Effector CD4-positive, alpha-beta T cell (primary cell): ENCODE measurements around the gene NYAP2.

ENCODE experiments used
- DNase-seq: peaks from one replicate; pipeline ENCODE4 v3.0.0-alpha.2; 2020

NYAP2 gene

DNA sequence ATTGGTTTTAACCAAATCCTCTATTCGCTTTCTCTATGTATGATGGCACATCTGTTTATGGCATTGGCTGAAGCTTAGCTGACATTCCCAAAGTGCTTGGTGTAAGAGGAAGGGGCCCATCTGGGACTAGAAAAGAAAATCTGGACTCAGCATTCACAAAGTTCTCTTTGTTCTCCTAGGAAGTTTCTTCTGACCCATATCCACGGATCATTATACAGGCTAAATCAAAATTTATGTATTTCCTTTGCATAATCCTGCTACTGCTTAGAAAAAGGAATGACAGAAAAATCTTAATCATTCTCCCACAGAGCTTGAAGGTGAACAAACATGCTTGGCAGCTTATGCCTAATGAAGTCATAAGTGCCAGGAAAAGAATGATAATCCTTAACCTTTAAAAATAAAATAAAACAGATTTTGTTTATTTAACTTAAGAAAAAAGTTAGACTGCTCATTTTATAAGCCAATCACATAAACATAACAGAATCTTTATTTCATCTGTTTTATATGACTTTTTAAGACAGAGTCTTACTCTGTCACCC lies 88.4 kb downstream of the NYAP2 start:
- no peak for DNase-seq

- DNase-seq: no peak
These were observed 89.2 kb downstream of the NYAP2 start for GRCh38 chr2:225488743-225489142.

DNA sequence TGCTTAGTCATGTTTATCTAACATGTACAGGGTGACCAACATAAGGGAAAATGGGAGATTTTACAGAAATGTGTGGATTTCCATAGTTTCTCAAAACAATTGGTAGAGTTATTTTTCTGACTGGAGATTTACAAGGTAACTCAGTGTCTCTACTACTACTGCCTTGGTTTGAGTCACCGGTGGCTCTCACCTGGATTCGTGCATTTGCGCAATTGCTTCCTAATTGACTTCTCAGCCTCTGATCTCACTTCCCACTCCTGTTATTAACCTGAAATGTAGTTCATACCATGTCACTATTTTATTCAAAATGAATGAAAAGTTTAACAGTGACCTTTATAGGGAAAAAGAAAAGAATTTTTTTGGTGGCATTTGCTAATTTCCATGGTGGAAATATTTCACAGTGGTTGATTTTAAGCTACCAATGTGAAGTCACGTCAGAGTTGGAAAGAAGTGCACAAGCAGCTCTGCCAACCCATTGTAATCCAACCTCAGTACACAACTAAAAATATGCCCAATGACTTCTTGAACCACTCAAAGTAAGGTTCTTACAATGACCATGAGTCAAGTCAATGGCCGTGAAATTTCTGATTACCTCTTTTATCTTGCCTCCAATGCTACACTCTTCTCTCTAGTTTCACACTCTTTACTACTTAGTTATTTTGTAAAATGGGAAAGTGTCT lies 94.0 kb downstream of the NYAP2 start:
- DNase-seq: no peak

GRCh38 chr2:225494100-225494459 lies 94.6 kb downstream of the NYAP2 start:
- DNase-seq: no peak

DNA sequence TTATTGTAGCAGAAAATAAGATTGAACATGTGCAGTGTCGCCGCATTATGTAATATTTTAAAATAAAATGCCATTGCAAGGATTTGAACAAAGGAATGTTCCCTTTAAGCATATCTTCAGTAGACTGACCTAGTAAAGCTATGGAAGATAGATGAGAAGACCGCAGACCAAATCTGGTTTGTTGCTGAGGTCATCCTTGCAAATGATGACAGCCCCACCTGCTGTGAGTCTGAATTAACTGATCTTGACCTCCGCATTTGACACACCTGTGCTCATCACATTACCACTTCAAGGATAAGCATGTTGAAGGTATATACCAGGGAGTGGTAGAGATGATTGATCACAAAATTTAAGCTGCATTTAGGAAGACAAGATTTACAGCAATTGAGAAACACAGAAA lies 96.2 kb downstream of the NYAP2 start:
- no peak for DNase-seq

GRCh38 chr2:225496568-225496967 lies 97.1 kb downstream of the NYAP2 start:
- no peak for DNase-seq

- DNase-seq: no peak
These were observed 97.7 kb downstream of the NYAP2 start for GRCh38 chr2:225497166-225497565.

- DNase-seq: no peak
These were observed 101.5 kb downstream of the NYAP2 start for GRCh38 chr2:225501022-225501421.

GRCh38 chr2:225502971-225503370 lies 103.5 kb downstream of the NYAP2 start:
- no peak for DNase-seq

DNA sequence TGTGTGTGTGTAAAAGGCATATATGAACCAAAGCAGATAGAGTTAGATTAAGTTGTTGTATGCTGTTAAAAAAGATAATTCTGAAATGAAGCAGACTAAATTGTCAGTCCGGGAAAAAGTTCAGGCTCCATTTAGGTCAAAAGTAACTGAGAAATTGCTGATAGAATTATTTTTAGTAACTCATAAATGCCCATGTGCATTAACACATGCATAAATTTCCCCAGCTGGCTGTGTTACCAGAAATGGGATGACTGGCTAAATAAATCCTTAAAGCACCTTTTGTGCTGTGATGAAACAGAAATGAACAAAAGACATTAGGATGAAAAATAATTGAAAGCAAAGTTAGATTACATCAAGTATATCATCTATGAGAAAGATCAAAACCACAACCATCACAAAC lies 111.3 kb downstream of the NYAP2 start:
- no peak for DNase-seq

DNA sequence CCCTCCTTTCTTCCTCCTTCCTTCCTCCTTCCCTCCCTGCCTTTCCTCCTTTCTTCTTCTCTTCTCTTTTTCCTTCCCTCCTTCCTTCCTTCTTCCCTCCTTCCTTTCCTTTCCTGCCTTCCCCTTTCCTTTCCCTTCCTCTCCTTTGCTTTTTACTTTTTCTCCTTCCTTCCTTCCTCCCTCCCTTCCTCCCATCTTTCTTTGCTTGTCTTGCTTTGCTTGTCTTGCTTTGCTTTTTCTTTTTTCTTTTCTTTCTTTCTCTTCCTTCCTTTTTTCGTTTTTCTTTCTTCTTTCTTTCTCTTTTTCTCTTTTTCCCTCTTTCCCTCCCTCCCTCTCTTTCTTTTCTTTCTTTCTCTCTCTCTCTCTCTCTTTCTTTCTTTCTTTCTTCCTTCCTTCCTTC lies 113.0 kb downstream of the NYAP2 start:
- DNase-seq: no peak

GRCh38 chr2:225512876-225513540 lies 113.5 kb downstream of the NYAP2 start:
- no peak for DNase-seq

DNA sequence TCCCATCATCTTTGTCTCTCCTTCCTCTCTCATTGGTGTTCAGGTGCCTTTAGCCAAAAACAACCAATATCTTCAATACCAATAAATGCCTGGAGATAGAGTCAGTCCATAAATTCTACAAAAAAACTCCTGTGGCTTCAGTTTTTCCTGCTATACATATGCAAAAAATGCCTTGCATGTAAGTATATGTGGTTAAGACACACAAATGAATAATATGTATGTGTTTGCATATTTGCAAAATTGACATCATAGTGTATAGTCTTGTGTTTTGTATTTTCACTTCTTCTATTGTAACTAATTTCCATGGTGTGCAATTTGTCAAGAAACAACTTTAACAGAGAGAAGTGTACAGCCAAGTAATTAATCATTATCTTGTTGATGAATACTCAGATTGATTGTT lies 115.5 kb downstream of the NYAP2 start:
- DNase-seq: no peak

- no peak for DNase-seq
These were observed 127.4 kb downstream of the NYAP2 start for GRCh38 chr2:225526760-225527390.

DNA sequence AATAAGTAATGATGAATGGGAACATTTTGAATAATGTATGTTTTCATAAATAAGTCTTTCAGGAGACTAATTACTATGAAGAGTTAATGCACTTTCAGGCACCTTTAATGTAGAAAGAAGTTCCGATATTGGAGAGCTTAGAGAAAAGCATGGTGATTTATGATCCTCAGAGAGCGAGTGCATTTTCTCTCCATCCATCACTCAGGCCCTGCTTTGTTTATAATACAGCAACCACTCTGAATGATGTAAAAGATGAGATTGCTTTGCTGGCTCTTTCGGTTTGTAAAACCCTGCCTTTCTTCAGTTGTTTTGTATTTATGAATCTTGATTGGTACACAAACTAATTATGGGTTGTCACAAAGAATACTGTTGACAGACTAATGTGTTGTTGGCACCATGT lies 132.0 kb downstream of the NYAP2 start:
- no peak for DNase-seq

GRCh38 chr2:225532096-225532495 lies 132.6 kb downstream of the NYAP2 start:
- DNase-seq: no peak

DNA sequence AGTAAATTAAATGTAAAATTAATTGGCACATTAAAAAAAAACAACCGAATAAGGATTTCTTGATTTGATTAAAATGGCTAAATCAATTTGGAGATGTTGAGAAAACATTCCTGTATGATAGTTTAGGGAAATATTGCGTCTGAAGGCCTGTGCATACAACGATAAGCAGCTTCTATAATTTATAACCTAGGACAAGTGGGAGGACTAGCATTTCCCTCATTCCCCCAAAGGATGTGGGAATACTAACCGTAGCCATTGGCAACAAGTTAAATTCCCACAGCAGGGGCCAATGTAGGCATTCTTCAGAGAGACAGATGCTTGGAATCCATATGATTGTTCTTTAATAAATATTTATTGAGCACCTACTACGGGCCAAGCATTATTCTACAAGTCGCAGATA lies 134.5 kb downstream of the NYAP2 start:
- DNase-seq: no peak

DNA sequence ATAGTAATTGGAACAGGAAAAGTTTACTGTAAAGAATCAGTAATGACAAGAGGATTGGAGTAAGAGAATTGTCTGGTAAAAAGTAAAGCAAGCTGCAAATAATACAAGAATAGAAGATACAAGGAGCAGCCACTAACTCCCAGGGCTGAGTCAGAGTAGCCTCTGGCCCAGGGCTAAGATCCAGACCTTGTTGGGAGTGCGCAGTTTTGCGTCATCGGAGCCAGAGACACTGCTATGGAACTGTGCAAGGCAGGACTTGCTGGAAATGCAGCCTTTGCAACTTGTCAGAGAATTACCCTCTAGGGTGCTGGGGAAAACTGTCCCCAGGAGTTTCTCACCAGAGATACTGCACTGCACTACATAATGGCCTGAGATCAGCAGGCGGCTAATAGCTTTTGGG lies 135.2 kb downstream of the NYAP2 start:
- DNase-seq: no peak

DNA sequence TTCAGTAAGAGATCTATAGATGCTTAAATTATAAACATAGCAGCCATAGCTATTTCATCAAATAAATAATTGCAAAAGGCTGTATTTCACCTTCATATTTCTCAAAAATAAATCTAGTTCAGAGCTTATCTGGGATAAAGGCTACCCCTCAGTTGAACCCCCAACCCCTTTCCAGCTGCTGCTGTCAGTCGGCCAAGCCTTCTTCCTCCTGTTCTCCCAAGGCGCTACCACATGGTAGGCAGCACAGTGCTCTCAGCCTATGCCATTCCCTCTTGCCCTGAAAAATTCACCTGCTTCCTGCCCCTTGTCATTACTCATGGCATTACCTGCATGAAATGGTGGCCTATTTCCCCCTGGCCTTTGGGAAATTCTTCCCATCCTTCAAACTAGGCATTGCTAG lies 136.5 kb downstream of the NYAP2 start:
- no peak for DNase-seq

DNA sequence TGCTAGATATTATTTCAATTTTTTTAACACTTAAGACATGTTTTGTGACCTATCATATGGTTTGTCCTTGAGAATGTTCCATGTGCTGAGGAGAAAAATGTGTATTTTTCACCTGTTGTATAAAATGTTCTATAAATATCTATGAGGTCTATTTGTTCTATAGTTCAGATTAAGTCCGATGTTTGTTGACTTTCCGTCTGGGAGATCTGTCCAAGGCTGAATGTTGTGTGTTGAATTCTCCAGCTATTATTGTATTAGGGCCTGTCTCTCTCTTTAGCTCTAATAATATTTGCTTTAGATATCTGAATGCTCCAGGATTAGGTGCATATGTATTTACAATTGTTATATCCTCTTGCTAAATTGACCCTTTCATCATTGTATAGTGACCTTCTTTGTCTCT lies 144.1 kb downstream of the NYAP2 start:
- no peak for DNase-seq

DNA sequence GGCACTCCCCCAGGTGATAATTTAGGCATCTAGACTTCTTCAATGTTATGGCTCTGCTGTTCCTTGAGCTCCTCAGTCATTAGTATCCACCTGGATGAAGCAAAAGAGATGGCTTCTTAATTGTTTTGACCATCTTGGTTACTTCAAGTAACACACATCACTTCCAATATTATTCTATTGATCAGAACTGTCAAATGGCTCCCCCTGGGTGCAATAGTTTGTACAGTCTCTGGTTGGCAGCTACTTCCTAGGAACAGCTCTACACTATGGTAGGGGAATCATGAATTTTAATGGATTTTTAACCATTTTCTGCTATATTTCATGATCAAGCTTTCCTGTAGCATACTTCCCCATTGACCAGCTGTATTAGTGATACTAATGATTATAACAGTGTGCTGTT lies 157.0 kb downstream of the NYAP2 start:
- DNase-seq: no peak

DNA sequence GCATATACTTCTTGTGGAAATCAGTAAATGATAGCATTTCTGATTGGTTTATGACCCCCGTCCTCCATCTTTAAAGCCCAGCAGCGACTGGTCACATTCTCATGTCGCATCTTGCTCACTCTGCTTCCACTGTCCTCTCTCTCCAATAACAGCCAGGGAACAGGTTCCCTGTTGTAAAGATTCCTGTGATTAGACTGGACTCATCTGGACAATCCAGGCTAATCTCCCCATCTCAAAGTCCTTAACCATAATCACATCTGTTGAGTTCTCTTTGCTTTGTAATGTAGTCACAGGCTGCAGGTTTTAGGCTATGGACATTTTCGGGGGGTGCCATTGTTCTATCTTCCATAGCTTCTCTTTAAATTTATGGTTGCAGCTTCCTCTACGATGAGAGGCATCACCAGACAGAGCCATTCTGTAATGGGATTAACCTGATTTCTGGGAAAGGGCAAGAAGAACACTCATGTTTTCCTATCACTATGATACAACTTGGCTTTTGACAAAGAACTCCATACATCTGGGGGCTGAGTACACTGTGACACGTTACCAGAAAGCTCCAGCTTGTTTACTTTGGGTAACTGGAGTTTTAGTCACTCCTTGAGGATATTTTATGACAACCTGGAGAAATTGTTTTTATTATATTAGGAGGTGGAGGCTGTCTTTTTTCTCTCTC lies 159.0 kb downstream of the NYAP2 start:
- DNase-seq: no peak

DNA sequence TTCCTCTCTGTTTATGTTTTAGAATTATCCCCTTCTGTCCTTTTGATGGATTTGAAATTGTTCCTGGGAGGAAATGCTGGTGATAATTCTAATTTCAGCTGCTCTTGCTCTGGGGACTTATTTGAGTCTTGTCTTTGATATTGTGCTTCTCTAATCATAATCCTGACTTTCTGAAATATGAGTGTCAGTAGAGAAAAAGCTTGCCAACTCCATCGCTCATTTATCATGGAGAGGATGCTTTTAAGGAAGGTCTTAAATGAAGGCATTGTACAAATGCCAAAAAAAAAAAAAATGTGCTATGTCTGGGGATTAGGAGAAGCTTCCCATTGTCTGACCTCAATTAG lies 159.5 kb downstream of the NYAP2 start:
- no peak for DNase-seq

GRCh38 chr2:225566798-225567197 lies 167.3 kb downstream of the NYAP2 start:
- DNase-seq: no peak
